GM12878 (cell line): Measurements from ENCODE around the gene ZSWIM2. TPM values are rescaled to one million over a fixed set of nuclear protein-coding genes. Genes with fewer than 3 reads are reported as not detected.
A peak's percentile ranks its signal among the peaks of the same experiment; 100 is the strongest.

Source experiments
- ATAC-seq: fragments of 200-7000 bp; cut with Tn5 transposase; 3 replicates; pipeline ENCODE4 v1.9.1; 2020; ENCODE audit warnings: mild to moderate bottlenecking, moderate library complexity
- BruUV-seq: library from RNA; stranded (reverse); fragments of 400-500 nt; replicated peaks from 2 replicates; lab custom pipeline; 2021; lab: Mats Ljungman, UMichigan
- CTCF ChIA-PET: fragments of 300-600 bp; sonication (Branson Sonifier 250); formaldehyde crosslinking; extraction: SDS; loops from one replicate; lab custom pipeline; 2021; ENCODE audit warnings: inconsistent platforms; lab: Yijun Ruan, JAX
- POLR2A ChIA-PET: fragments of 350-600 bp; formaldehyde crosslinking; extraction: SDS; loops from one replicate; lab custom pipeline; 2021; ENCODE audit warnings: inconsistent platforms; lab: Charles Lee
- RAD21 ChIA-PET: fragments of 300-600 bp; sonication (Branson Sonifier 250); formaldehyde crosslinking; loops from one replicate; lab custom pipeline; 2023; ENCODE audit warnings: antibody characterized with exemption; ENCODE audit not compliant: unreplicated experiment; lab: Charles Lee
- SMC1A ChIA-PET: fragments of 300-600 bp; sonication (Branson Sonifier 250); formaldehyde crosslinking; loops from one replicate; lab custom pipeline; 2023; ENCODE audit not compliant: unreplicated experiment, uncharacterized antibody; lab: Charles Lee
- DNase-seq: peaks from one replicate; pipeline ENCODE4 v3.0.0-alpha.2; 2011; ENCODE audit warnings: low read depth, low spot score
- FAIRE-seq: peaks from 3 replicates; lab custom pipeline; 2011; peaks lifted over from hg19 to GRCh38; lab: Jason Lieb, UNC
- H2AFZ ChIP-seq: 2 replicates; pipeline ENCODE4 v1.6.0; 2011; ENCODE audit warnings: low read depth, low read length, control low read depth; ENCODE audit not compliant: control insufficient read depth
- H3K27ac ChIP-seq: 2 replicates; pipeline ENCODE4 v1.5.1; 2011; ENCODE audit warnings: control low read depth; ENCODE audit not compliant: control insufficient read depth, insufficient read depth
- H3K27me3 ChIP-seq, 2 experiments: replicated peaks in 1 of 2; 2 replicates each; pipeline versions ENCODE4 v1.6.0 to v1.6.1; 2011; ENCODE audit warnings: low read length in 1 of 2; ENCODE audit not compliant: control insufficient read depth in 2 of 2, insufficient read depth in 2 of 2
- H3K36me3 ChIP-seq, 2 experiments: 2 replicates each; pipeline ENCODE4 v1.5.1; 2011; ENCODE audit warnings: low read length in 1 of 2; ENCODE audit not compliant: control insufficient read depth in 2 of 2, insufficient read depth in 2 of 2
- H3K4me1 ChIP-seq: 2 replicates; pipeline ENCODE4 v1.6.1; 2011; ENCODE audit warnings: mild to moderate bottlenecking, low read length, moderate library complexity, mixed read lengths; ENCODE audit not compliant: control insufficient read depth, insufficient read depth
- H3K4me2 ChIP-seq: 2 replicates; pipeline ENCODE4 v1.6.0; 2011; ENCODE audit warnings: control low read depth; ENCODE audit not compliant: control insufficient read depth, insufficient read depth
- H3K4me3 ChIP-seq: fragments of 200-600 bp; sonication (generic); 2 replicates; pipeline ENCODE4 v1.5.1; 2016
- H3K79me2 ChIP-seq: 2 replicates; pipeline ENCODE4 v1.6.0; 2011; ENCODE audit warnings: low read length; ENCODE audit not compliant: control insufficient read depth, insufficient read depth
- H3K9ac ChIP-seq: 2 replicates; pipeline ENCODE4 v1.8.0; 2011; ENCODE audit warnings: low read length, control low read depth, mixed read lengths; ENCODE audit not compliant: control insufficient read depth, insufficient read depth
- H3K9me3 ChIP-seq: replicated peaks from 3 replicates; pipeline ENCODE4 v1.5.1; 2011; ENCODE audit warnings: mild to moderate bottlenecking, low read length; ENCODE audit not compliant: control insufficient read depth, insufficient read depth
- H4K20me1 ChIP-seq: 2 replicates; pipeline ENCODE4 v1.6.0; 2011; ENCODE audit not compliant: control insufficient read depth, insufficient read depth
- BCL11A ChIP-seq: IDR thresholded peaks from 2 replicates; pipeline ENCODE4 v1.6.1; 2011; ENCODE audit warnings: low read depth, low read length
- CBX3 ChIP-seq: fragments of 200-600 bp; sonication (generic); IDR thresholded peaks from 2 replicates; pipeline ENCODE4 v1.6.1; 2016; ENCODE audit warnings: low read depth, borderline replicate concordance
- CBX5 ChIP-seq: sonication (generic); IDR thresholded peaks from 2 replicates; pipeline ENCODE4 v1.6.1; 2016; ENCODE audit warnings: low read depth, moderate library complexity, mild to moderate bottlenecking, inconsistent platforms
- ESRRA ChIP-seq: IDR thresholded peaks from 2 replicates; pipeline ENCODE4 v1.6.1; 2012; ENCODE audit warnings: mild to moderate bottlenecking, low read length, improper control_type of control experiment
- FOXM1 ChIP-seq: IDR thresholded peaks from 2 replicates; pipeline ENCODE4 v1.6.1; 2012; ENCODE audit warnings: low read depth, mild to moderate bottlenecking, inconsistent platforms, low read length, moderate library complexity
- GATAD2B ChIP-seq: fragments of 450-650 bp; conservative IDR thresholded peaks from 2 replicates; pipeline ENCODE4 v1.6.1; 2017; ENCODE audit warnings: low read depth, mild to moderate bottlenecking, moderate library complexity
- MLLT1 ChIP-seq: fragments of 450-650 bp; IDR thresholded peaks from 2 replicates; pipeline ENCODE4 v1.6.1; 2016; ENCODE audit warnings: mild to moderate bottlenecking
- NBN ChIP-seq: fragments of 450-650 bp; IDR thresholded peaks from 2 replicates; pipeline ENCODE4 v1.6.1; 2016
- SMAD1 ChIP-seq: fragments of 450-650 bp; IDR thresholded peaks from 2 replicates; pipeline ENCODE4 v1.6.1; 2018; ENCODE audit warnings: mild to moderate bottlenecking, low read depth; ENCODE audit not compliant: partially characterized antibody
- SMAD5 ChIP-seq: IDR thresholded peaks from 2 replicates; pipeline ENCODE4 v1.6.1; 2016; ENCODE audit warnings: antibody characterized with exemption, low read depth
- SMC3 ChIP-seq: IDR thresholded peaks from 2 replicates; pipeline ENCODE4 v1.6.1; 2011; ENCODE audit warnings: low read length, improper control_type of control experiment, borderline replicate concordance
- SREBF1 ChIP-seq: IDR thresholded peaks from 2 replicates; pipeline ENCODE4 v1.6.1; 2012; ENCODE audit warnings: mild to moderate bottlenecking, low read length
- STAT3 ChIP-seq: IDR thresholded peaks from 2 replicates; pipeline ENCODE4 v1.6.1; 2011; ENCODE audit warnings: low read depth, low read length, improper control_type of control experiment
- TCF7 ChIP-seq: IDR thresholded peaks from 2 replicates; pipeline ENCODE4 v1.6.1; 2014; ENCODE audit warnings: antibody characterized with exemption, borderline replicate concordance
- WRNIP1 ChIP-seq: IDR thresholded peaks from 2 replicates; pipeline ENCODE4 v1.6.1; 2011; ENCODE audit warnings: low read depth, low read length, improper control_type of control experiment, borderline replicate concordance
- WGBS: methylation state at CpG from one replicate; pipeline ENCODE4 v1.1.6; 2016; ENCODE audit warnings: low lambda C conversion rate; ENCODE audit not compliant: insufficient replicate concordance, insufficient coverage; ENCODE audit errors: missing lambda C conversion rate; 5-methylcytosine and 5-hydroxymethylcytosine counted together
- in situ Hi-C: fragments of 300-500 bp; cut with MboI; formaldehyde crosslinking; loops from 9 replicates; pipeline ENCODE4 v1.14.3; 2018; ENCODE audit warnings: mixed read lengths
- intact Hi-C: fragments of 100-400 bp; cut with micrococcal nuclease; formaldehyde crosslinking; loops from one replicate; pipeline ENCODE4 v1.14.2; 2022; ENCODE audit not compliant: unreplicated experiment
- polyA plus RNA-seq, 11 experiments: library from polyadenylated mRNA; depleted of rRNA in 4 of 11; unstranded in 6 of 11; stranded (reverse) in 5 of 11; fragments of >200 nt; fragmentation: Nextera tagmentation in 4 of 11; fragmentation: Illumina TruSeq in 1 of 11; extraction: Ambion mirVana in 4 of 11; extraction: Trizol in 1 of 11; gene quantifications; 1 replicate in 1 of 11; 2 replicates in 10 of 11; pipeline versions ENCODE4 v1.2.1 to v1.2.3, GENCODE V29; 2011 to 2016; ENCODE audit warnings: inconsistent platforms in 2 of 11, missing spikeins in 2 of 11, low read depth in 1 of 11
- total RNA-seq, 4 experiments: library from RNA; depleted of rRNA in 3 of 4; stranded (reverse); fragments of >200 nt in 3 of 4; fragmentation: Illumina TruSeq in 1 of 4; extraction: Trizol in 1 of 4; gene quantifications; 2 replicates each; pipeline versions ENCODE4 v1.2.1 to v1.2.3, GENCODE V29; 2013 to 2021
- TF ChIP-seq, protein P1 (sequence below): IDR thresholded peaks from 2 replicates; pipeline ENCODE4 v1.6.1; 2011; ENCODE audit warnings: low read depth, mild to moderate bottlenecking, low read length, moderate library complexity, borderline replicate concordance; ENCODE audit errors: extremely low read depth
- TF ChIP-seq, protein P2 (sequence below): fragments of 450-650 bp; IDR thresholded peaks from 2 replicates; pipeline ENCODE4 v1.6.1; 2018; ENCODE audit warnings: mild to moderate bottlenecking, low read depth, moderate library complexity; ENCODE audit not compliant: partially characterized antibody
- TF ChIP-seq, protein P3 (sequence below): fragments of 450-650 bp; formaldehyde crosslinking; IDR thresholded peaks from 2 replicates; pipeline ENCODE4 v1.4.0; 2022; ENCODE audit warnings: mild to moderate bottlenecking, moderate library complexity

The ZSWIM2 gene
- total and polyA plus RNA-seq, 10 of the 15 experiments (the other 5 are each of a cell fraction or from before 2014, with no cell fraction given): not detected

- ChIA-PET POLR2A (no interaction called here), SMC1A (interaction anchor here (1.0 to 2.0 kb wide), 3 partner anchors 12 to 96 kb away, joined by 3 to 6 read pairs (median 3); no protein-coding TSS in a partner anchor), CTCF (no interaction called here), RAD21 (no interaction called here)
- Histone ChIP-seq H4K20me1 (no peaks in the 10 kb centered on the region), H3K27ac (no peak overlapping the region), H3K9me3 (no peaks in the 10 kb centered on the region), H3K4me3 (no peak overlapping the region), H3K9ac (no peak overlapping the region), H3K79me2 (no peaks in the 10 kb centered on the region), H3K27me3 (no peaks in the 10 kb centered on the region), H2AFZ (no peak overlapping the region), H3K36me3 (no peaks in the 10 kb centered on the region), H3K4me2 (no peak overlapping the region), H3K4me1 (no peaks in the 10 kb centered on the region)
- BruUV-seq: no TSS peak
- in situ Hi-C loops (no loop called here), intact Hi-C loops (no loop called here)
- peak; percentile 42 for ATAC-seq
- TF ChIP-seq CBX3 (no peak), NBN (no peak), BCL11A (no peak), GATAD2B (no peak), SMC3 (no peak), FOXM1 (no peak), SREBF1 (no peak), TCF7 (no peak), STAT3 (no peak), SMAD1 (no peak), CBX5 (no peak), ESRRA (no peak), MLLT1 (no peak), WRNIP1 (no peak), SMAD5 (no peak)
- TF ChIP-seq, protein P1, sequence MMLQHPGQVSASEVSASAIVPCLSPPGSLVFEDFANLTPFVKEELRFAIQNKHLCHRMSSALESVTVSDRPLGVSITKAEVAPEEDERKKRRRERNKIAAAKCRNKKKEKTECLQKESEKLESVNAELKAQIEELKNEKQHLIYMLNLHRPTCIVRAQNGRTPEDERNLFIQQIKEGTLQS: no peak
- TF ChIP-seq, protein P2, sequence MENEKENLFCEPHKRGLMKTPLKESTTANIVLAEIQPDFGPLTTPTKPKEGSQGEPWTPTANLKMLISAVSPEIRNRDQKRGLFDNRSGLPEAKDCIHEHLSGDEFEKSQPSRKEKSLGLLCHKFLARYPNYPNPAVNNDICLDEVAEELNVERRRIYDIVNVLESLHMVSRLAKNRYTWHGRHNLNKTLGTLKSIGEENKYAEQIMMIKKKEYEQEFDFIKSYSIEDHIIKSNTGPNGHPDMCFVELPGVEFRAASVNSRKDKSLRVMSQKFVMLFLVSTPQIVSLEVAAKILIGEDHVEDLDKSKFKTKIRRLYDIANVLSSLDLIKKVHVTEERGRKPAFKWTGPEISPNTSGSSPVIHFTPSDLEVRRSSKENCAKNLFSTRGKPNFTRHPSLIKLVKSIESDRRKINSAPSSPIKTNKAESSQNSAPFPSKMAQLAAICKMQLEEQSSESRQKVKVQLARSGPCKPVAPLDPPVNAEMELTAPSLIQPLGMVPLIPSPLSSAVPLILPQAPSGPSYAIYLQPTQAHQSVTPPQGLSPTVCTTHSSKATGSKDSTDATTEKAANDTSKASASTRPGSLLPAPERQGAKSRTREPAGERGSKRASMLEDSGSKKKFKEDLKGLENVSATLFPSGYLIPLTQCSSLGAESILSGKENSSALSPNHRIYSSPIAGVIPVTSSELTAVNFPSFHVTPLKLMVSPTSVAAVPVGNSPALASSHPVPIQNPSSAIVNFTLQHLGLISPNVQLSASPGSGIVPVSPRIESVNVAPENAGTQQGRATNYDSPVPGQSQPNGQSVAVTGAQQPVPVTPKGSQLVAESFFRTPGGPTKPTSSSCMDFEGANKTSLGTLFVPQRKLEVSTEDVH: no peak
- TF ChIP-seq, protein P3, sequence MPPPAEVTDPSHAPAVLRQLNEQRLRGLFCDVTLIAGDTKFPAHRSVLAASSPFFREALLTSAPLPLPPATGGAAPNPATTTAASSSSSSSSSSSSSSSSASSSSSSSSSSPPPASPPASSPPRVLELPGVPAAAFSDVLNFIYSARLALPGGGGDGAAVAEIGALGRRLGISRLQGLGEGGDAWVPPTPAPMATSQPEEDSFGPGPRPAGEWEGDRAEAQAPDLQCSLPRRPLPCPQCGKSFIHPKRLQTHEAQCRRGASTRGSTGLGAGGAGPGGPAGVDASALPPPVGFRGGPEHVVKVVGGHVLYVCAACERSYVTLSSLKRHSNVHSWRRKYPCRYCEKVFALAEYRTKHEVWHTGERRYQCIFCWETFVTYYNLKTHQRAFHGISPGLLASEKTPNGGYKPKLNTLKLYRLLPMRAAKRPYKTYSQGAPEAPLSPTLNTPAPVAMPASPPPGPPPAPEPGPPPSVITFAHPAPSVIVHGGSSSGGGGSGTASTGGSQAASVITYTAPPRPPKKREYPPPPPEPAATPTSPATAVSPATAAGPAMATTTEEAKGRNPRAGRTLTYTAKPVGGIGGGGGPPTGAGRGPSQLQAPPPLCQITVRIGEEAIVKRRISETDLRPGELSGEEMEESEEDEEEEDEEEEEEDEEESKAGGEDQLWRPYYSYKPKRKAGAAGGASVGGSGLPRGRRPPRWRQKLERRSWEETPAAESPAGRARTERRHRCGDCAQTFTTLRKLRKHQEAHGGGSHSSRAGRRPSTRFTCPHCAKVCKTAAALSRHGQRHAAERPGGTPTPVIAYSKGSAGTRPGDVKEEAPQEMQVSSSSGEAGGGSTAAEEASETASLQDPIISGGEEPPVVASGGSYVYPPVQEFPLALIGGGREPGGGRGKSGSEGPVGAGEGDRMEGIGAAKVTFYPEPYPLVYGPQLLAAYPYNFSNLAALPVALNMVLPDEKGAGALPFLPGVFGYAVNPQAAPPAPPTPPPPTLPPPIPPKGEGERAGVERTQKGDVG: no peak
- no peak for FAIRE-seq
- 38% methylated on average over 7 of the region's 7 CpGs for WGBS
- DNase-seq: no peak
These were observed 28.7 kb downstream of the ZSWIM2 start for GRCh38 chr2:186820303-186820702.
